Measurements from ENCODE around the gene LOC101059915.

LOC101059915 gene

DNA sequence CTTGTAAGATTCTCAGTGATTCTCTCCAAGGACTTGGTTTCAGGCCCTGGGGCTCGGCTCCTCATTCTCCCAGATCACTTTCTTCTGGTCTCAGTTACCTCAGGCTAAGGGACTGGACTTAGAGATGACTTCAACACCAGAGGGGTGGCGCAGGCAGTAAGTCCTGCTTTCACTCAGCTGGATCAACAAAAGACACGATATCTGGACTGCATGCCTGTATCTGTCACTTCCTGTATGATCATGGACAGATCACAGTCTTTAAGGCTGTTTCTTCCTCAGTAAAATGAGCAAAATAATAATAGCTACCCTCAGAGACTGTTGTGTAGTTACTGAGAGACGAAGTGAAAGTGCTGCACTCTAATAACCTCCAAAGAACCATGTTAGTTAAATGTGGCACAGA, 29.5 kb upstream of the LOC101059915 start:
- intact Hi-C loops (cut with micrococcal nuclease): no loop called here
- Histone ChIP-seq H3K79me2 (ENCODE audit: insufficient read depth, low read length) (no peaks in the 10 kb centered on the region), H3K4me3 (replicated peaks in 1 of 2; ENCODE audit: low read depth in 1 of 2, low read length in 2 of 2) (no peak overlapping the region), H3K9me3 (ENCODE audit: control insufficient read depth in 1 of 2, insufficient read depth in 1 of 2, low read depth in 1 of 2, low read length in 2 of 2) (no peaks in the 10 kb centered on the region), H3K27me3 (ENCODE audit: insufficient read depth, low read length) (no peaks in the 10 kb centered on the region), H3K36me3 (ENCODE audit: control insufficient read depth in 1 of 2, insufficient read depth in 2 of 2, low read length in 2 of 2) (no peaks in the 10 kb centered on the region), H3K9ac (ENCODE audit: low read length) (no peak overlapping the region), H2AFZ (ENCODE audit: low read depth, low read length, poor library complexity, severe bottlenecking) (no peak overlapping the region), H3K27ac (ENCODE audit: low read depth, low read length) (no peak overlapping the region), H4K20me1 (ENCODE audit: insufficient read depth) (no peaks in the 10 kb centered on the region), H3K4me1 (ENCODE audit: control insufficient read depth in 1 of 2, insufficient read depth in 2 of 2, low read length in 2 of 2) (no peaks in the 10 kb centered on the region), H3K9me2 (ENCODE audit: insufficient read depth) (no peaks in the 10 kb centered on the region), H3K4me2 (ENCODE audit: low read length) (no peak overlapping the region)
- RAD21 ChIA-PET (ENCODE audit: low non-redundant PET in 1 of 2, low total read pairs in 2 of 2, uncharacterized antibody in 2 of 2, unreplicated experiment in 2 of 2): no interaction called here
- BruUV-seq (replicated peaks): no TSS peak
- CTCF ChIA-PET: no interaction called here
- POLR2A ChIA-PET: no interaction called here
- TF ChIP-seq SRF (IDR thresholded peaks at IDR 0.05; ENCODE audit: low read depth) (no peak), CEBPB (IDR thresholded peaks at IDR 0.05; ENCODE audit: low read depth) (no peak), RAD21 (IDR thresholded peaks at IDR 0.05; ENCODE audit: low read depth) (no peak), ZNF274 (IDR thresholded peaks at IDR 0.05; ENCODE audit: low read depth, low read length) (no peak), TCF7L2 (IDR thresholded peaks at IDR 0.05; ENCODE audit: borderline replicate concordance, extremely low read depth, insufficient read depth, insufficient read length) (no peak), CBX3 (IDR thresholded peaks at IDR 0.05; ENCODE audit: low read depth) (no peak), POLR2A (IDR thresholded peaks at IDR 0.05; ENCODE audit: borderline replicate concordance, extremely low read depth, insufficient read depth, insufficient read length) (no peak), EZH2 (IDR thresholded peaks at IDR 0.05) (no peak), ELF1 (IDR thresholded peaks at IDR 0.05; ENCODE audit: borderline replicate concordance, low read depth) (no peak), FOSL1 (IDR thresholded peaks at IDR 0.05; ENCODE audit: low read depth) (no peak), POLR2AphosphoS5 (IDR thresholded peaks at IDR 0.05; ENCODE audit: low read depth, low read length) (no peak), YY1 (IDR thresholded peaks at IDR 0.05; ENCODE audit: extremely low read depth, insufficient replicate concordance, low read depth, low read length) (no peak), SIN3A (IDR thresholded peaks at IDR 0.05; ENCODE audit: low read depth) (no peak), CTCF (IDR thresholded peaks at IDR 0.05 in 2 of 3, conservative IDR thresholded peaks at IDR 0.05 in 1 of 3; ENCODE audit: borderline replicate concordance in 1 of 3, insufficient read depth in 1 of 3, low read depth in 2 of 3, low read length in 2 of 3) (no peak), SP1 (IDR thresholded peaks at IDR 0.05; ENCODE audit: low read depth) (no peak)
- TF ChIP-seq, protein P1, sequence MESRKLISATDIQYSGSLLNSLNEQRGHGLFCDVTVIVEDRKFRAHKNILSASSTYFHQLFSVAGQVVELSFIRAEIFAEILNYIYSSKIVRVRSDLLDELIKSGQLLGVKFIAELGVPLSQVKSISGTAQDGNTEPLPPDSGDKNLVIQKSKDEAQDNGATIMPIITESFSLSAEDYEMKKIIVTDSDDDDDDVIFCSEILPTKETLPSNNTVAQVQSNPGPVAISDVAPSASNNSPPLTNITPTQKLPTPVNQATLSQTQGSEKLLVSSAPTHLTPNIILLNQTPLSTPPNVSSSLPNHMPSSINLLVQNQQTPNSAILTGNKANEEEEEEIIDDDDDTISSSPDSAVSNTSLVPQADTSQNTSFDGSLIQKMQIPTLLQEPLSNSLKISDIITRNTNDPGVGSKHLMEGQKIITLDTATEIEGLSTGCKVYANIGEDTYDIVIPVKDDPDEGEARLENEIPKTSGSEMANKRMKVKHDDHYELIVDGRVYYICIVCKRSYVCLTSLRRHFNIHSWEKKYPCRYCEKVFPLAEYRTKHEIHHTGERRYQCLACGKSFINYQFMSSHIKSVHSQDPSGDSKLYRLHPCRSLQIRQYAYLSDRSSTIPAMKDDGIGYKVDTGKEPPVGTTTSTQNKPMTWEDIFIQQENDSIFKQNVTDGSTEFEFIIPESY (IDR thresholded peaks at IDR 0.05; ENCODE audit: extremely low read depth, insufficient replicate concordance, low read length): no peak
- TF ChIP-seq, protein P2, sequence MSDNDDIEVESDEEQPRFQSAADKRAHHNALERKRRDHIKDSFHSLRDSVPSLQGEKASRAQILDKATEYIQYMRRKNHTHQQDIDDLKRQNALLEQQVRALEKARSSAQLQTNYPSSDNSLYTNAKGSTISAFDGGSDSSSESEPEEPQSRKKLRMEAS (IDR thresholded peaks at IDR 0.05): no peak
- TF ChIP-seq, protein P3, sequence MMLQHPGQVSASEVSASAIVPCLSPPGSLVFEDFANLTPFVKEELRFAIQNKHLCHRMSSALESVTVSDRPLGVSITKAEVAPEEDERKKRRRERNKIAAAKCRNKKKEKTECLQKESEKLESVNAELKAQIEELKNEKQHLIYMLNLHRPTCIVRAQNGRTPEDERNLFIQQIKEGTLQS (IDR thresholded peaks at IDR 0.05): no peak
- DNase-seq (ENCODE audit: low read depth, low spot score) (no peak), ATAC-seq (no peak)

Measured in HCT116 (cell line).